Colon (tissue), 2 donors: Measurements from ENCODE around the gene MAPKAPK3.

Source experiments
- FAIRE-seq: peaks from 2 replicates; lab custom pipeline; 2012; peaks lifted over from hg19 to GRCh38; lab: Jason Lieb, UNC
- donor health status: control.
- donor health status: control.

The MAPKAPK3 gene

GRCh38 chr3:50627407-50628051, 10.6 kb downstream of the MAPKAPK3 start:
- FAIRE-seq, result no peak

GRCh38 chr3:50628601-50629000, 11.7 kb downstream of the MAPKAPK3 start:
- no peak for FAIRE-seq

- no peak for FAIRE-seq
These were observed 13.4 kb downstream of the MAPKAPK3 start for GRCh38 chr3:50630394-50630793.

- FAIRE-seq, result no peak
These were observed 13.9 kb downstream of the MAPKAPK3 start for GRCh38 chr3:50630877-50631276.

GRCh38 chr3:50632450-50632849, 15.5 kb downstream of the MAPKAPK3 start:
- FAIRE-seq, result no peak

- FAIRE-seq, result no peak
These were observed 16.4 kb downstream of the MAPKAPK3 start for GRCh38 chr3:50633230-50633790.

- FAIRE-seq, result no peak
These were observed 18.1 kb downstream of the MAPKAPK3 start for GRCh38 chr3:50635066-50635465.

- FAIRE-seq, result no peak
These were observed 20.1 kb downstream of the MAPKAPK3 start for GRCh38 chr3:50637011-50637410.

- FAIRE-seq, result no peak
These were observed 21.0 kb downstream of the MAPKAPK3 start for GRCh38 chr3:50637945-50638344.

GRCh38 chr3:50639055-50639494, 22.1 kb downstream of the MAPKAPK3 start:
- no peak for FAIRE-seq

- no peak for FAIRE-seq
These were observed 25.4 kb downstream of the MAPKAPK3 start for GRCh38 chr3:50642382-50642781.

- FAIRE-seq, result no peak
These were observed 27.6 kb downstream of the MAPKAPK3 start for GRCh38 chr3:50644561-50644960.

GRCh38 chr3:50645378-50645777, 28.4 kb downstream of the MAPKAPK3 start:
- FAIRE-seq, result no peak

- no peak for FAIRE-seq
These were observed 31.4 kb downstream of the MAPKAPK3 start for GRCh38 chr3:50648313-50648712.

GRCh38 chr3:50648944-50649343, 32.0 kb downstream of the MAPKAPK3 start:
- no peak for FAIRE-seq

GRCh38 chr3:50649451-50649931, 32.5 kb downstream of the MAPKAPK3 start:
- FAIRE-seq, result no peak

- no peak for FAIRE-seq
These were observed 33.1 kb downstream of the MAPKAPK3 start for GRCh38 chr3:50650018-50650417.

GRCh38 chr3:50651445-50651844, 34.5 kb downstream of the MAPKAPK3 start:
- no peak for FAIRE-seq

- no peak for FAIRE-seq
These were observed 35.1 kb downstream of the MAPKAPK3 start for GRCh38 chr3:50651920-50652529.

- FAIRE-seq, result no peak
These were observed 35.8 kb downstream of the MAPKAPK3 start for GRCh38 chr3:50652709-50653108.

GRCh38 chr3:50653937-50654595, 37.1 kb downstream of the MAPKAPK3 start:
- no peak for FAIRE-seq

- FAIRE-seq, result no peak
These were observed 38.3 kb downstream of the MAPKAPK3 start for GRCh38 chr3:50655009-50655830.
